BLaER1 treated with 17β-estradiol and CSF1 and Interleukin-3, amounts not matched to agents 10 nM and 100 nM (cell line): ENCODE results near the gene TPD52L1.

Experiments used
- H3K27ac ChIP-seq, 11 experiments: shearing (Covaris generic); formaldehyde crosslinking; 2 replicates each; pipeline ENCODE4 v1.8.1; 2022
- H3K27me3 ChIP-seq, 11 experiments: shearing (Covaris generic); formaldehyde crosslinking; 2 replicates each; pipeline ENCODE4 v1.8.1; 2022
- H3K36me3 ChIP-seq, 11 experiments: shearing (Covaris generic); formaldehyde crosslinking; 2 replicates each; pipeline ENCODE4 v1.8.1; 2022
- H3K4me1 ChIP-seq, 10 experiments: shearing (Covaris generic); formaldehyde crosslinking; 2 replicates each; pipeline ENCODE4 v1.8.1; 2022
- H3K4me2 ChIP-seq, 11 experiments: shearing (Covaris generic); formaldehyde crosslinking; 2 replicates each; pipeline ENCODE4 v1.8.1; 2022
- H3K4me3 ChIP-seq, 10 experiments: shearing (Covaris generic); formaldehyde crosslinking; 2 replicates each; pipeline ENCODE4 v1.8.1; 2022
- H3K9ac ChIP-seq, 11 experiments: shearing (Covaris generic); formaldehyde crosslinking; 2 replicates each; pipeline ENCODE4 v1.8.1; 2022
- H3K9me3 ChIP-seq, 11 experiments: shearing (Covaris generic); formaldehyde crosslinking; replicated peaks in 1 of 11; 2 replicates each; pipeline ENCODE4 v1.8.1; 2022
- H4K20me1 ChIP-seq, 11 experiments: shearing (Covaris generic); formaldehyde crosslinking; 2 replicates each; pipeline ENCODE4 v1.8.1; 2022
- Cebpa-rat ChIP-seq, 11 experiments: shearing (Covaris generic); IDR thresholded peaks; 2 replicates each; pipeline ENCODE4 v1.8.1; 2022

The TPD52L1 gene

GRCh38 chr6:125252891-125253290 lies 99.3 kb downstream of the TPD52L1 start:
- no peak overlapping the region for H3K4me3 ChIP-seq
- H3K4me1 ChIP-seq: peaks cover 0 to 2% (median 0%) of the 10 kb centered on the region in 10 experiments; a peak in 4 of 20 replicates
- H3K27ac ChIP-seq: no peak overlapping the region
- no peak overlapping the region for H3K4me2 ChIP-seq
- no peaks in the 10 kb centered on the region for H4K20me1 ChIP-seq
- no peaks in the 10 kb centered on the region for H3K36me3 ChIP-seq
- H3K9ac ChIP-seq: no peak overlapping the region
- H3K9me3 ChIP-seq: no peaks in the 10 kb centered on the region
- H3K27me3 ChIP-seq: no peaks in the 10 kb centered on the region
- no peak for TF ChIP-seq Cebpa-rat (IDR thresholded peaks at IDR 0.05)

- Histone ChIP-seq H3K9me3 (no peaks in the 10 kb centered on the region), H3K4me1 (peaks cover 0 to 11% (median 0%) of the 10 kb centered on the region in 10 experiments; a peak in 7 of 20 replicates), H3K36me3 (no peaks in the 10 kb centered on the region), H3K27ac (no peak overlapping the region), H3K4me2 (no peak overlapping the region), H3K4me3 (no peak overlapping the region), H3K9ac (no peak overlapping the region), H3K27me3 (no peaks in the 10 kb centered on the region), H4K20me1 (no peaks in the 10 kb centered on the region)
- no peak for TF ChIP-seq Cebpa-rat (IDR thresholded peaks at IDR 0.05)
Observed at GRCh38 chr6:125253881-125254280, 100.3 kb downstream of the TPD52L1 start.

- Histone ChIP-seq H4K20me1 (no peaks in the 10 kb centered on the region), H3K4me2 (no peak overlapping the region), H3K9ac (no peak overlapping the region), H3K4me3 (no peak overlapping the region), H3K27ac (no peak overlapping the region), H3K9me3 (no peaks in the 10 kb centered on the region), H3K36me3 (no peaks in the 10 kb centered on the region), H3K4me1 (peaks cover 0 to 15% (median 0%) of the 10 kb centered on the region in 10 experiments; a peak in 7 of 20 replicates), H3K27me3 (no peaks in the 10 kb centered on the region)
- TF ChIP-seq Cebpa-rat (IDR thresholded peaks at IDR 0.05): no peak
Observed at GRCh38 chr6:125254321-125254720, 100.7 kb downstream of the TPD52L1 start.

DNA sequence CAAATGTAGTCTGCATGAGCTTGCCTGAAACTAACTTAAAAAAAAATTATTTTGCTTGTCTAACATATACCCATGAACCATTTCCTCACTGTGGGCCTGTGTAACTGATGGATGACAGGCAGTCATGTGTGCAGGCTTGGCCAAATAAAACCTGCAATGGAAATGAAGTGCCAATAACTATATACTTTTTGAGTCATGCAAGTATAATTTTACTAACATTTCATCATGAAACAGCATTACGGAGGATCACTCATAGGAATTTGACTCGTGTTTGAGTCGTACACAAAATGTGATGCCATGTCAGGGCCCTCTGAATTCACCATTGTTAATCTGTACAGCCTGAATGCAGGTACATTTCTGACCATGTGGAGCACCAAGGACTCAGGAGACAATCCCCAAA lies 101.6 kb downstream of the TPD52L1 start:
- no peak overlapping the region for H3K9ac ChIP-seq
- no peaks in the 10 kb centered on the region for H3K9me3 ChIP-seq
- H3K27ac ChIP-seq: no peak overlapping the region
- H3K4me3 ChIP-seq: no peak overlapping the region
- peaks cover 0 to 20% (median 0%) of the 10 kb centered on the region in 10 experiments; a peak in 7 of 20 replicates for H3K4me1 ChIP-seq
- H3K4me2 ChIP-seq: no peak overlapping the region
- H4K20me1 ChIP-seq: no peaks in the 10 kb centered on the region
- no peaks in the 10 kb centered on the region for H3K27me3 ChIP-seq
- TF ChIP-seq Cebpa-rat (IDR thresholded peaks at IDR 0.05): no peak
- H3K36me3 ChIP-seq: no peaks in the 10 kb centered on the region

DNA sequence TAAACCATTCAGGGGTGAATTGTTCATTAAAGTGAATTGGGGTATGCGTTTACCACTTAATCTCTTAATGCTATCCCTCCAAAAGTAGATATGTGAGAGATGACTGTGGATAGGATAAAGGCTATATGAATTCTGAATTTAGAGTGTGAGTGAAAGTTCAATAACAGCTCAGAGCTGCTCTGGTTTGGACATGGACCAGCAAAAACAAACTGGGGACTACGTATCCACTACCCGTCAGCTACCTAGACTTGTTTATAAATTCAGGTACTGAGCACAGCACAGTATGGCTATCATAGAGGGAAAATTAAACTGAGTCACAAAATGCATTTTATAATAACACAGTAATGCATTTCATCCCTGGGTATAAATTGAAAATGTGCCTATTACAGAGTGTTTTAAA lies 103.8 kb downstream of the TPD52L1 start:
- no peak for TF ChIP-seq Cebpa-rat (IDR thresholded peaks at IDR 0.05)

DNA sequence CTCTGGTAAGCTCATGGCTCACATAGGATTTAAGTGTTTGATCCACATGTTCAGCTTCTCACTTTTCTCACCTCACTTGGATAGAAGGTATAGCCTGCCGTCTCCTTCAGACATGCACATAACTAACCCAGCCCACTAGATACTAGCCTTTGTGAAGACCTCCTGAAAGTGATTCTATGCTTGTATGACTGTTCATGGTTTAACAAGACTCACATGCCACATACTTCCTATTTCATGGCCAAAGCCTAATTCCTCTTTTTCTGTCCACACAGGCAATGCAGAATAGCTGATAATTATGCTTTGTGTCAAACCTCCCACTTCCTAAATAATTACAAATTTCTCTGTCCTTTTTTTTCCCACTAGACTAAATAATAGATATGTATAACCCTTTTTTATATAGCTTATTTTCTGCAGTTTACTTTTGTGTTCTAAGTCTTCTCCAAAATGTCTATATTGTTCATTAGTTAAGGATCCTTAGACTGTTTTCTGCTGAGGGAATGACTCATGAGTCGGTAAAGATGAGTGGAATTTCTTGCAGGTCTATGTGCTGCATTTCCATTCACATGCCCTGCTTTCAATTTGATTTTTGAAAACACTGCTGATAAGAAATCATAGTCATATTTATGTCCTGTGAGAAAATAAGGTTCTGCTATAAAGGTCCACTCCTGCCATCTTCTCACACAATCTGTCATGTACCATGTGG lies 105.2 kb downstream of the TPD52L1 start:
- H3K4me3 ChIP-seq: no peak overlapping the region
- no peak for TF ChIP-seq Cebpa-rat (IDR thresholded peaks at IDR 0.05)
- no peaks in the 10 kb centered on the region for H3K27me3 ChIP-seq
- H3K36me3 ChIP-seq: peaks cover 0 to 5% (median 0%) of the 10 kb centered on the region in 11 experiments; a peak in 1 of 22 replicates
- H3K4me2 ChIP-seq: peak overlapping the region in 4 of 11 experiments; percentile 6 to 71 (median 29); a peak in 6 of 22 replicates
- H4K20me1 ChIP-seq: no peaks in the 10 kb centered on the region
- peaks cover 0 to 20% (median 0%) of the 10 kb centered on the region in 10 experiments; a peak in 7 of 20 replicates for H3K4me1 ChIP-seq
- H3K9ac ChIP-seq: no peak overlapping the region
- H3K27ac ChIP-seq: peak overlapping the region in 2 of 11 experiments; percentile 19 to 44; a peak in 2 of 22 replicates
- peaks cover 0 to 25% (median 0%) of the 10 kb centered on the region in 11 experiments; a peak in 10 of 22 replicates for H3K9me3 ChIP-seq

More for the DNA sequence above, 103.8 kb downstream of the TPD52L1 start:
- Histone ChIP-seq H4K20me1 (no peaks in the 10 kb centered on the region), H3K4me1 (peaks cover 0 to 20% (median 0%) of the 10 kb centered on the region in 10 experiments; a peak in 7 of 20 replicates), H3K4me3 (no peak overlapping the region), H3K27ac (no peak overlapping the region), H3K27me3 (no peaks in the 10 kb centered on the region), H3K9ac (no peak overlapping the region), H3K4me2 (no peak overlapping the region), H3K9me3 (peaks cover 0 to 14% (median 0%) of the 10 kb centered on the region in 11 experiments; a peak in 10 of 22 replicates), H3K36me3 (0 out of 22 replicates have a peak, but pooled peaks cover 0 to 4% (median 0%) of the 10 kb centered on the region in 11 experiments)

GRCh38 chr6:125259354-125259736 lies 105.8 kb downstream of the TPD52L1 start:
- Histone ChIP-seq H3K9ac (no peak overlapping the region), H4K20me1 (no peaks in the 10 kb centered on the region), H3K27ac (no peak overlapping the region), H3K27me3 (no peaks in the 10 kb centered on the region), H3K9me3 (peaks cover 0 to 25% (median 0%) of the 10 kb centered on the region in 11 experiments; a peak in 10 of 22 replicates), H3K4me3 (no peak overlapping the region), H3K36me3 (peaks cover 0 to 5% (median 0%) of the 10 kb centered on the region in 11 experiments; a peak in 1 of 22 replicates), H3K4me2 (peak overlapping the region in 4 of 11 experiments; percentile 6 to 71 (median 21); a peak in 6 of 22 replicates), H3K4me1 (peaks cover 0 to 20% (median 0%) of the 10 kb centered on the region in 10 experiments; a peak in 7 of 20 replicates)
- TF ChIP-seq Cebpa-rat (IDR thresholded peaks at IDR 0.05): no peak

DNA sequence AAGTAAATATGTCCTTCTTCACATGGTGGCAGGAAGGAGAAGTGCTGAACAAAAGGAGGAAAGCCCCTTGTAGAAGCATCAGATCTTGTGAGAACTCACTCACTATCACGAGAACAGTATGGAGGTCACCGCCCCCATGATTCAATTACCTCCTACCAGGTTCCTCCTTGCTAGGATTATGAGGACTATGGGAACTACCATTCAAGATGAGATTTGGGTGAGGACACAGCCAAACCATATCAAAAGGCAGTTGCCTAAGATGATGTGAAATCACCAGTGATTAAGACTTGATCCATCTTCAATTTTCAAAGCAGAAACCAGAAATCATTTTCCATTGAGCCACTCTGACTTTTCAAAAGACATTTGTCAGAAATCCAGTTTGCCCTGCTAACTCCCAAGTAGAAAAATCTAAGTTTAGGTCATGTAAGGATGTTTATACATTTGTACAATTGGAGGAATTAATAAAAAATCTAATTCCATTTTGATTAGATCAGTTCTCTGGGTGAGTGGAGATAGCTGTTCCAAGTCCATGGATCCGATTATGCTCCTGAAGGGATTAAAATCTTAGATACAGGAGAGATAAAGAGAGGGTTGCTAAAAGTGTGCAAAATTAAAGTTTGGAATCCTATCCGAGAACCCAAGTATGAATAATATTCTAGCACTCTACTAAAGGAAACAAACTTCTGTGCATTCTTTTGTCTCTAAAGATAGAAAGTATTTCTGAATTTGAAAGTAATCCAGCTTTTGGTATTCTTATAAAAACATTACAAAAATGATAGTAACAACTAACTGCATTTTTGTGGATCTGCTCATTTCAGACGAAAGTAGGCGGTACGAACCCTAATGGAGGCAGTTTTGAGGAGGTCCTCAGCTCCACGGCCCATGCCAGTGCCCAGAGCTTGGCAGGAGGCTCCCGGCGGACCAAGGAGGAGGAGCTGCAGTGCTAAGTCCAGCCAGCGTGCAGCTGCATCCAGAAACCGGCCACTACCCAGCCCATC lies 108.7 kb downstream of the TPD52L1 start:
- Histone ChIP-seq H3K4me3 (no peak overlapping the region), H3K9ac (no peak overlapping the region), H3K36me3 (peaks cover 0 to 5% (median 0%) of the 10 kb centered on the region in 11 experiments; a peak in 1 of 22 replicates), H3K4me1 (peaks cover 0 to 20% (median 0%) of the 10 kb centered on the region in 10 experiments; a peak in 7 of 20 replicates), H4K20me1 (no peaks in the 10 kb centered on the region), H3K27me3 (no peaks in the 10 kb centered on the region), H3K9me3 (peaks cover 0 to 25% (median 0%) of the 10 kb centered on the region in 11 experiments; a peak in 10 of 22 replicates), H3K4me2 (no peak overlapping the region), H3K27ac (no peak overlapping the region)
- no peak for TF ChIP-seq Cebpa-rat (IDR thresholded peaks at IDR 0.05)
